AG20443 (cell line): ENCODE measurements around the gene PERP.
A peak's percentile ranks its signal among the peaks of the same experiment; 100 is the strongest.
"Not testable (repeated sequence)": the region's sequence is repeated elsewhere in the genome, so short reads cannot be mapped to it uniquely, and the experiment has no call there.

Source experiments
- DNase-seq: peaks from one replicate; pipeline ENCODE4 v3.0.0; 2012; ENCODE audit warnings: low spot score, mixed read lengths

PERP gene

GRCh38 chr6:138107078-138107751, at the start of gene PERP:
PERP (minus strand) TSS chr6:138107419; CDS start chr6:138107340, 79 bp downstream.
- DNase-seq, result peak; percentile 92

- DNase-seq, result no peak
Observed at GRCh38 chr6:138155443-138155842, 48.2 kb upstream of the PERP start.

GRCh38 chr6:138146544-138146943, 39.3 kb upstream of the PERP start:
- DNase-seq, result no peak

GRCh38 chr6:138145402-138145801, 38.2 kb upstream of the PERP start:
- DNase-seq, result no peak

GRCh38 chr6:138142806-138143205, 35.6 kb upstream of the PERP start:
- no peak for DNase-seq

GRCh38 chr6:138129190-138129589, 22.0 kb upstream of the PERP start:
- no peak for DNase-seq

GRCh38 chr6:138128096-138128495, 20.9 kb upstream of the PERP start:
- no peak for DNase-seq

GRCh38 chr6:138124096-138124495, 16.9 kb upstream of the PERP start:
- DNase-seq, result no peak

GRCh38 chr6:138119976-138120375, 12.8 kb upstream of the PERP start:
- DNase-seq, result no peak

- DNase-seq, result not testable (repeated sequence)
Observed at GRCh38 chr6:138119229-138119628, 12.0 kb upstream of the PERP start.

- DNase-seq, result no peak
Observed at GRCh38 chr6:138117376-138117914, 10.2 kb upstream of the PERP start.

- DNase-seq, result no peak
Observed at GRCh38 chr6:138116661-138116999, 9.4 kb upstream of the PERP start.

GRCh38 chr6:138115877-138116660, 8.8 kb upstream of the PERP start:
- DNase-seq, result peak; percentile 79

GRCh38 chr6:138115201-138115600, 8.0 kb upstream of the PERP start:
- DNase-seq, result no peak

GRCh38 chr6:138113588-138114210, 6.5 kb upstream of the PERP start:
- no peak for DNase-seq

- DNase-seq, result no peak
Observed at GRCh38 chr6:138110229-138110628, 3.0 kb upstream of the PERP start.

- peak; percentile 58 for DNase-seq
Observed at GRCh38 chr6:138109042-138109997, 2.1 kb upstream of the PERP start.

- no peak for DNase-seq
Observed at GRCh38 chr6:138107752-138108592, 753 bp upstream of the PERP start.

- DNase-seq, result no peak
Observed at GRCh38 chr6:138106665-138107077, 548 bp downstream of the PERP start.

- DNase-seq, result no peak
Observed at GRCh38 chr6:138105880-138106664, 1.1 kb downstream of the PERP start.
